GOT3 (cell line): ENCODE measurements around the gene SCUBE1.

Experiments
- DNase-seq: peaks from one replicate; lab custom pipeline; 2025; ENCODE audit warnings: mixed read lengths; lab: John Stamatoyannopoulos, UW

The SCUBE1 gene

GRCh38 chr22:43213962-43214361 is 129.2 kb downstream of the SCUBE1 start:
- DNase-seq: no peak

- no peak for DNase-seq
These were observed 130.1 kb downstream of the SCUBE1 start for GRCh38 chr22:43213051-43213450.

DNA sequence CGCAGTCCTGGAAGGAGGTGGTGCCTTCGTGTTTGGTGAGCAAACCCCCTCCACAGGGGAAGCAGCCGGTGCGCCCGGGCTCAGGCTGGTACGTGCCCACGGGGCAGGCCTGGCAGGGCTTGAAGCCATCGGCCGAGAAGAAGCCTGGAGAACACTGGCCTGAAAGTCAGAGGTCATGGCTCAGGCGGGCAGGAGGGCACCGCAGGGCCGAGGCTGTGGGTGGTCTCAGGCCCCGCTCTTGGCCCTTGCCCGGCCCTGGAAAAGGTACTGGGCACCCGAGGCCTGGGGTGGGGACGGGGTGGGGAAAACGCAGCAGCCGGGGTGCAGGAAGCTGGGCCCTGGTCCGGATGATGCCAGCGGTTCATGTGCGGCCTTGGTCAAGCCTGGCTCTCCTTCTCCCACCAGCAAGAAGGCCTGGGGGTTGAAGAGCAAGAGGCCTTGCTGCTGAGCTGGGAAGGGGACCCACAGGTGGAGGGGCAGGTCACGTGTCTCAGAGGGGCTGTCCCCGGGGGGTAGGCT is 130.7 kb downstream of the SCUBE1 start:
- no peak for DNase-seq

DNA sequence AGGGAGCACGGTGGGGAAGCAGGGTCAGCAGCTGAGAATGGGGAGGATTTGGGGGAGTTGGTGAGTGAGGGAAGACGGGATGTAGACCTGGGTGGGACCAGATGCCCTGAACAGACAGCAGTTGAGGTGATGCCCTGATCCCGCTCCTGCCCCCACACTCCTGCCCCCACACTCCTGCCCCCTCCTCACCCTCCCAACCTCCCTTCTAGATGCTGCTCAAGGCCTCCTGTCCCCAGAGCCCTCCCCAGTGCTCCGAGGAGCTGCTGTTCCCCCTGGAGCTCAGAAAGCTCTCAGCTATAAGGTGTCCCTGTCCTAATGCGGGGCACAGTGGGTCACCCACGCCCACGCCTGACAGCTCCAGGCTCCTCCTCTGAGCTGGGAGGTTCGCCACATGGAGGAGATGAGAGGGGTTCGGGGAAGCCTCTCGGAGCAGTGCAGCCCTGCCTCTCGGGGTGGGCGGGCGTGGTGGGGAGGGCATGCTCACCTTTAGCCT is 131.2 kb downstream of the SCUBE1 start:
- no peak for DNase-seq

DNA sequence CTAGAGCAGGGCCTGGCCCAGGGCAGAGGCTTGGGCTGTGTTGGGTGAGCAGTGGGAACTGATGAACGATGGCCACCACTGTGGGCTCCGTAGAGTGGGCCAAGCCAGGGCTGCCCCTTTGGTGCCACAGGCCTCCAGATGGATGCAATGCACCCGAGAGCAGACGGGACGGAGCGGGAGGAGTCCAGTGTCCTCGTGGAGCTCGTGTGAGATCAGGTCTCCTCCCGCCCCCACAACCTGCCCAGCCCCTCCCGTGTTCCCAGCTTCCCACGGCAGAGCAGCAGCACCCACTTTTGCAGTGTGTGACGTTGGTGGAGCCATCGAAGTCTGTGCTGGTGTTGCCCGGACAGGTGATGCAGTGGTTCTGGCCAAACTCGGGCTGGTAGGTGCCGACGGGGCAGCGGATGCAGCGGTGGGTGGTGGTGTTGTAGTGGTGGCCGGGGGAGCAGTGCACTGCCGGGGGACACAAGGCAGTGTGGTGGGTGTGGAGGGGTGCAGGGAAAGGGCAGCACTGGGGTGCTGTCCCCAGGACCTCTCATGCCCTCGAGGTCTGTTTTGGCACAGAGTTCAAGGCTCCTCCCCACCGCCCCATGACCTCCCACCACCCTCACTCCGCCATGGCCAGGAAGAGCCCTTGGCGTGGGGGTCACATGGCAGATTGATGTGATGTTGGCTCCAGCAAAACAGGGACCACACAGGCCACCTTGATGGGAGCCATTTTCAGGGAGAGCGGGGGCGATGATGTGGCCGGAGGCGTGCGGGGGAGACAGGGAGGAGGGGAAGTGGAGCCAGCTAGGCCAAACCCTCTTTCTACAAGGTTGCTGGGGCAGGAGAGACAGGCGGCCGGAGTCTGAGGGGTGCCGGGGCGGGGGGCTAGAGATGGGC is 132.3 kb downstream of the SCUBE1 start:
- no peak for DNase-seq

DNA sequence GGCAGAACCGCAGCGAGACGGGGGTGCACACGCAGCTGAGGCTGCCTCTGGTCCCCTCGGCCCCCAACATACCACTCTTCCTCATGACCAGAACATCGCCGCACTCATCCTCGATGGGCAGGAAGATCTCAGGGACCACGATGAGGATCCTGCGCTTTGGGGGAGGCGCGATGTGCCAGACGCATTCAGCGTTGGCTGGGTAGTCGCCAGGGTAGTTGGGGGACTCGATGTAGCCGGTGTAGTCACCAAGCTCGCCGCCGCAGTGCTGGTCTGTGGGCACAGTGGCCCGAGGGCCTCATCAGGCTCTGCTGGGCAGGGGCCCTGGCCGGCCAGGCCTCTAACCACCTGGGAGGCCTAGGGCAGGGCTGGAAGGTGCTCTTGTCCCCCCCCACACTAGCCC is 133.2 kb downstream of the SCUBE1 start:
- no peak for DNase-seq

GRCh38 chr22:43209523-43209890 is 133.7 kb downstream of the SCUBE1 start:
- DNase-seq: no peak

GRCh38 chr22:43208703-43209522 is 134.3 kb downstream of the SCUBE1 start:
- no peak for DNase-seq

- no peak for DNase-seq
These were observed 135.1 kb downstream of the SCUBE1 start for GRCh38 chr22:43207849-43208702.

GRCh38 chr22:43207386-43207785 is 135.8 kb downstream of the SCUBE1 start:
- DNase-seq: no peak

DNA sequence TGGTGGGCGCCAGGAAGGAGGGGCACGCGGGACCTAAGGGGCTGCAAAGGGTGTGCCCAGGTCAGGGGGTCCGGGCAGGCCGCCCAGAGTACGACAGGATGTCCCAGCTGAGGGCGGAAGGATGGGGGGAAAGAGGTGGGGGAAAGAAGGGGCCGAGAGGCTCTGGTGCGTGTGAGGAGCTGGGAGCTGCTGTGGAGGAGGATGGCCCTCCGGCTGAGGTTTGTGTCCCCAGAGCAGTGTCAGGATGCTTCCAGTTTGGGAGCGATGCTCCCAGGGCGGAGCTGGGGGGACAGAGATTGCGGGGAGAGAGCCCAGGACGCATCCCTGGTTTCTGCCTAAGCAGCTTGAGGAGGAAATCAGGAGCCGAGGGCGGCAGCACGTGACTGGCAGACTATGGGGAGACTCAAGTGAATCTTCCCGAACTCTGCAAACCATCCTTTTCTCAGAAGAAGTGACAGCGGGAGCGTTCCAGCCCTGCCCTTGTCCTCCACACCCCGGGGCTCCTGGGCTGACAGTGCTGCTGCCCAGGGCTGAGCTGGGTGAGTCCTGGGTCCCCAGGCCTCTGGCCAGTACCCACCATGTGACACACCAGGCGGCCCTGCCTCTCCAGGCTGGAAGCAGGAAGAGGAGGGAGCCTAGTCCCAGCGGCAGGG is 136.5 kb downstream of the SCUBE1 start:
- DNase-seq: no peak

GRCh38 chr22:43205748-43206508 is 137.2 kb downstream of the SCUBE1 start:
- DNase-seq: no peak

GRCh38 chr22:43205261-43205691 is 137.9 kb downstream of the SCUBE1 start:
- DNase-seq: no peak

DNA sequence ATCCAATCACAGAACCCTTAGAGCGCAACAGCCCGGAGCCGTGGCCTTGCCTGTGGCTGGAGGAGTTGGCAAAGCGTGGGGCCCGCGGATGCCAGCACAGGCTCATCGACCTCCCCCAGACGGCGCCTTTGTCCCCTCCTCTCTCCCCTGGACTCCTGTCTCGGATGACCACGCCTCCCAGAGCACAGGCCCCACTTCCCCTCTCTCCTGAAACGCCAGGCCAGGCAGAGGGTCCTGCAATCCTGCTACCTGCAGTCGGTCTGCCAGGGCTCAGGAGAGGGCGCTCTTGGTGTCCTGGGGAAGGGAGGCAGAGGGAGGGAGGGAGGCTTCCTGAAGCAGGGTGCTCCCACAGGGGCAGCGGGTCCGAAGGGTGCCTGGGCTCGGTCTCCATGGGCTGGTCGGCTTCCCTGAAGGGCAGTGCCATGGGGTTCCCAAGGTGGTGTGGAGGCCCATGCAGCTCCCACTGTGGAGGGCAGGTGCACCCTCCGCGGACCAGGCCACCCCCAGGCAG is 139.6 kb downstream of the SCUBE1 start:
- DNase-seq: no peak

DNA sequence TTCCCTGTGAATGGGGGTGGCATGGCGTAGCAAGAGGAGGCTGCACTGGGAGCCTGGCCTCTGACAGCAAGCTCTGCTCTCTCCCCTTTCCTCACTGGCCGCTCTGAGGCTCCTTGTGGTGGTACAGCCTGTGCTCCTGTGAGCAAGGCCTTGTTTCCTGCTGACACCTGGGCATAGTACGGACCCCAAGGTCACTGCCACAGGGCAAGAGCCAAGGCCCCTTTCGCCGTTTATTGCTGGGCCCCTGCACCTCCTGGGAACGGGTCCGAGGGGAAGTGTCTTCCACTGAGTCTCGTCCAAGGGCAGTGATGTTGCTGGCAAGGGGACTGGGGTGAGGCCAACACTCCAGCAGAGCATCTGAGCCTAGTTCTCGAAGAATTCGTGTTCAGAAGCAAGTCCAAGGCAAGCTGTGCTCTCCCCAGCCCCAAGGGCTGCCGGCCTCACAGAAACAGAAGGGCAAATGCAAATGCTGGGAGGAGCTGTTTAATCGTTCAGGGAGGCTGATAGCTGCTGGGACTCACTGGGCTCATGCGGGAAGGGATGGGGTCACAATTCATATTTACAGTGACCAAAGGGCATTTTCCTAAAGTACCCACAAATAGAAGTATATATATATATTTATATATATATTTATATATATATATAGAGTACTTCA is 140.3 kb downstream of the SCUBE1 start:
- DNase-seq: no peak

DNA sequence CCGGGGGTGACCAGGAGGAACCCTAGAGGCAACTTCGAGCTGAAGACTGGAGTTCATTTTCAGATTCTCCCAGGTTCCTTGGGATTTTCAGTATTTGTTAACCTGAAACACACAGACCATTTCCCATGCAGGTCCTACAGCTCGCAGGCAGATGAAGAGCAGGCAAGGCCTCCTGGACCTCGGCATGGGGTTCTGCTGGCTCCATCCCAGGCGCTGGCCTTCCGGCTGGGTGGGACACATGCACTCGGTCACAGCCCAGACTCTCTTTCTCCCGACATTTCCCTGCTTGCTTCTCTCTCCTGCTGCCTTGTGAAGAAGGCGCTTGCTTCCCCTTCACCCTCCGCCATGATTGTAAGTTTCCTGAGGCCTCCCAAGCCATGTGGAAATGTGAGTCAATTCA is 140.8 kb downstream of the SCUBE1 start:
- no peak for DNase-seq

DNA sequence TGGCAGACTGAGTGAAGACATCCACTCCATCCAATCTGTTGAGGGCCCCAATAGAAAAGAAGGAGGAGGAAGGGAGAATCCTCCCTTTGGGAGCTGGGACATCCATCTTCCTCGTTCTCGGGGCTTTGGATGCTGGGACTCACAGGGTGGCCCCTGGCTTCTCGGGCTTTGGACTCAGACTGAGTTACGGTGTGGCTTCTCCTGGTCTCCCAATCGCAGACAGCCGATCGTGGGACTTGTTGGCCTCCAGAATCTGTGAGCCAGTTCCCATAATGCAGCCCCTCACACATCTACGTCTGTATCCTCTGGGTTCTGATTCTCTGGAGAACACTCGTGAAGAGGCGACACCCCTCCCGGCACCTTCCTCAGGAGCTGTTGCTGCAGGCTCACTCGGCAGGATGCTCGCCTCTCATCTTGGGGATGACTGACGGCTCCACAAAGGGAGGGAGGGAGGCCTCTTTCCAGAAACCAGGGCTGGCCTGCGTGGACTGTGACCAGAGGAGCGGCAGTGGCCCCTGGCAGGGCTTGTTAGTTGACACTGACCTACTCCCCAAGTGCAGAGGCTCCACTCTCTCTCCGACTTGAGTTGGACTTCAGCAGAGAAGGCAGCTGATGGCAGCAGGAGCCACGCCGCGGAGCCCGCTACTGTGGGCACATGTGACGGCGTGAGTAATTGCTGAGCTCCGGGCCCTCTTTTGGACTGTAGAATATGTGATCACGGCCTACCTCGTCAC is 141.5 kb downstream of the SCUBE1 start:
- no peak for DNase-seq

DNA sequence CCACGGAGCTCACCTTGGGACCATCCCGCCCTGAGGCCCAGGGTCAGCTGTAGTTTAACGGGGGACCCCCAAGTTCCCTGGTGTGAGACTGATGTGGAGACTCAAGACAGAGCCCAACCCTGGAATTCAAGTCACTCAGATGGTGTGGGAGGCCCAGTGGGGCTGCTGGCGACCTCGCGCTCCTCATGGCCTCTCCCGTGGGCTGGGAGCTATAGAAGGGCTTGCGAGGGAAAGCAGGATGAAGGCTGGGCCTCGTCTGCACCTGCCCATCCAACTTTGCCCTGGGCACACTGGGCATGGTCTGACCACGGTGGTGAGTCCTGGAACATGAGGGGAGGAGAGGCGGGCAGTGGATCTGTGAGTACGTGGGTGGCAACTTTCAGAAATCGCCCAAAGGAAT is 142.6 kb downstream of the SCUBE1 start:
- no peak for DNase-seq

DNA sequence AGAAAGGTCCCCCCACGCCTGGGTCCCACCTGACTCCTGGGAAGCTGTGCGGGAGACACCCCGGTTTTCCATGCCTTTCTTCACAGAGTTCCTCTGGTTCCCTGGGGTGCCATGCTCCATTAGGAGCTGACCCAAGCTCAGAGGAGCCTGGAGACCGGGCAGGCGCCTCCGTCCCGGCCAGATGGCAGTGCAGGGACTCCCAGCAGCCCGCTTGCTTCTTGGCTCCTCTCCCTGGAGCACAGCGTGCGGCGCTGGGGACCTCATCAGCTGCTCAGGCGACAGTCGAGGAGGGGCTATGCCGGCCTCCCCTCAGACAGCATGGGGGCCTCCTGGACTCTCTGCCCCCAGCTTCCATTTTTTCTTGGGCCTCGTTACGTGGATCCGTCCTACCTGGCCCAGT is 143.1 kb downstream of the SCUBE1 start:
- no peak for DNase-seq
